Chondrocyte (in vitro differentiated cells): Measurements from ENCODE around the gene DSTN. TPM values are rescaled to one million over a fixed set of nuclear protein-coding genes. Genes with fewer than 3 reads are reported as not detected.

Experiments used
- DNase-seq: peaks from one replicate; pipeline ENCODE4 v3.0.0; 2021; ENCODE audit warnings: mixed read lengths, low spot score
- H3K27ac Mint-ChIP-seq: one replicate; pipeline ENCODE4 v1.8.0; 2021; ENCODE audit warnings: mild to moderate bottlenecking, moderate library complexity, mixed read lengths; ENCODE audit not compliant: unreplicated experiment
- H3K27me3 Mint-ChIP-seq: 2 replicates; pipeline ENCODE4 v1.8.0; 2021; ENCODE audit warnings: low read depth, mixed read lengths
- H3K36me3 Mint-ChIP-seq: 2 replicates; pipeline ENCODE4 v1.8.0; 2021; ENCODE audit warnings: low read depth, mixed read lengths
- H3K4me1 Mint-ChIP-seq: 2 replicates; pipeline ENCODE4 v1.8.0; 2021; ENCODE audit warnings: low read depth, mild to moderate bottlenecking, mixed read lengths
- H3K4me3 Mint-ChIP-seq: one replicate; pipeline ENCODE4 v1.8.0; 2021; ENCODE audit warnings: mild to moderate bottlenecking, moderate library complexity, mixed read lengths; ENCODE audit not compliant: unreplicated experiment
- H3K9me3 Mint-ChIP-seq: 2 replicates; pipeline ENCODE4 v1.8.0; 2021; ENCODE audit warnings: low read depth, mixed read lengths
- CTCF ChIP-seq: fragments of 200-600 bp; sonication (generic); IDR thresholded peaks from 2 replicates; pipeline ENCODE4 v1.5.0; 2021; ENCODE audit warnings: antibody characterized with exemption, mild to moderate bottlenecking, moderate library complexity
- total RNA-seq: library from RNA; stranded (reverse); gene quantifications from 3 replicates; pipeline ENCODE4 v1.2.1, GENCODE V29; 2021

The DSTN gene
- total RNA-seq, 1 donor from 2014 or later, result 1,290 TPM

GRCh38 chr20:17630806-17631195 is 60.9 kb downstream of the DSTN start:
- DNase-seq, result peak; percentile 67
- H3K9me3 Mint-ChIP-seq, result no peaks in the 10 kb centered on the region
- no peak overlapping the region for H3K4me3 Mint-ChIP-seq
- H3K36me3 Mint-ChIP-seq, result peaks cover 55% of the 10 kb centered on the region
- H3K4me1 Mint-ChIP-seq, result peaks cover 10% of the 10 kb centered on the region
- H3K27ac Mint-ChIP-seq, result no peak overlapping the region
- TF ChIP-seq CTCF, result no peak
- H3K27me3 Mint-ChIP-seq, result no peaks in the 10 kb centered on the region

- peak overlapping the region; percentile 70 for H3K27ac Mint-ChIP-seq
- no peak for TF ChIP-seq CTCF
- peak; percentile 66 for DNase-seq
- H3K27me3 Mint-ChIP-seq, result no peaks in the 10 kb centered on the region
- peaks cover 53% of the 10 kb centered on the region for H3K36me3 Mint-ChIP-seq
- peaks cover 15% of the 10 kb centered on the region for H3K4me1 Mint-ChIP-seq
- no peak overlapping the region for H3K4me3 Mint-ChIP-seq
- no peaks in the 10 kb centered on the region for H3K9me3 Mint-ChIP-seq
Observed at GRCh38 chr20:17631576-17632319, 61.9 kb downstream of the DSTN start.

- Mint-ChIP-seq H3K27ac (no peak overlapping the region), H3K27me3 (no peaks in the 10 kb centered on the region)
Observed at GRCh38 chr20:17633221-17633849, 63.5 kb downstream of the DSTN start.

GRCh38 chr20:17633850-17634500 is 64.1 kb downstream of the DSTN start:
- Mint-ChIP-seq H3K4me3 (no peak overlapping the region), H3K27me3 (no peaks in the 10 kb centered on the region), H3K27ac (no peak overlapping the region), H3K4me1 (peaks cover 10% of the 10 kb centered on the region), H3K9me3 (no peaks in the 10 kb centered on the region), H3K36me3 (peaks cover 43% of the 10 kb centered on the region)
- TF ChIP-seq CTCF, result no peak
- peak; percentile 87 for DNase-seq

More at GRCh38 chr20:17633221-17633849, 63.5 kb downstream of the DSTN start:
- H3K4me3 Mint-ChIP-seq, result no peak overlapping the region
- H3K4me1 Mint-ChIP-seq, result peaks cover 12% of the 10 kb centered on the region
- no peak for DNase-seq
- H3K36me3 Mint-ChIP-seq, result peaks cover 48% of the 10 kb centered on the region
- no peaks in the 10 kb centered on the region for H3K9me3 Mint-ChIP-seq
- TF ChIP-seq CTCF, result no peak

- H3K4me3 Mint-ChIP-seq, result no peak overlapping the region
- H3K36me3 Mint-ChIP-seq, result peaks cover 47% of the 10 kb centered on the region
- H3K27me3 Mint-ChIP-seq, result no peaks in the 10 kb centered on the region
- DNase-seq, result no peak
- H3K27ac Mint-ChIP-seq, result no peak overlapping the region
- TF ChIP-seq CTCF, result no peak
- no peaks in the 10 kb centered on the region for H3K9me3 Mint-ChIP-seq
- H3K4me1 Mint-ChIP-seq, result peaks cover 18% of the 10 kb centered on the region
Observed at GRCh38 chr20:17634661-17635331, 64.9 kb downstream of the DSTN start.
